KOPT-K1 (cell line): ENCODE results near the gene LPIN3.

ENCODE experiments used
- H3K27ac ChIP-seq: fragments of 200-600 bp; sonication (generic); 2 replicates; pipeline ENCODE4 v1.5.1; 2016; ENCODE audit warnings: antibody characterized with exemption, mild to moderate bottlenecking, low read depth, low read length; ENCODE audit not compliant: poor library complexity, severe bottlenecking
- H3K36me3 ChIP-seq: fragments of 200-600 bp; sonication (generic); 2 replicates; pipeline ENCODE4 v1.5.1; 2017; ENCODE audit warnings: antibody characterized with exemption, mild to moderate bottlenecking, low read length, moderate library complexity; ENCODE audit not compliant: insufficient read depth
- H3K9me3 ChIP-seq: fragments of 200-600 bp; sonication (generic); 2 replicates; pipeline ENCODE4 v1.5.1; 2017; ENCODE audit warnings: antibody characterized with exemption, low read length, mild to moderate bottlenecking; ENCODE audit not compliant: insufficient read depth, poor library complexity, severe bottlenecking

LPIN3 gene

DNA sequence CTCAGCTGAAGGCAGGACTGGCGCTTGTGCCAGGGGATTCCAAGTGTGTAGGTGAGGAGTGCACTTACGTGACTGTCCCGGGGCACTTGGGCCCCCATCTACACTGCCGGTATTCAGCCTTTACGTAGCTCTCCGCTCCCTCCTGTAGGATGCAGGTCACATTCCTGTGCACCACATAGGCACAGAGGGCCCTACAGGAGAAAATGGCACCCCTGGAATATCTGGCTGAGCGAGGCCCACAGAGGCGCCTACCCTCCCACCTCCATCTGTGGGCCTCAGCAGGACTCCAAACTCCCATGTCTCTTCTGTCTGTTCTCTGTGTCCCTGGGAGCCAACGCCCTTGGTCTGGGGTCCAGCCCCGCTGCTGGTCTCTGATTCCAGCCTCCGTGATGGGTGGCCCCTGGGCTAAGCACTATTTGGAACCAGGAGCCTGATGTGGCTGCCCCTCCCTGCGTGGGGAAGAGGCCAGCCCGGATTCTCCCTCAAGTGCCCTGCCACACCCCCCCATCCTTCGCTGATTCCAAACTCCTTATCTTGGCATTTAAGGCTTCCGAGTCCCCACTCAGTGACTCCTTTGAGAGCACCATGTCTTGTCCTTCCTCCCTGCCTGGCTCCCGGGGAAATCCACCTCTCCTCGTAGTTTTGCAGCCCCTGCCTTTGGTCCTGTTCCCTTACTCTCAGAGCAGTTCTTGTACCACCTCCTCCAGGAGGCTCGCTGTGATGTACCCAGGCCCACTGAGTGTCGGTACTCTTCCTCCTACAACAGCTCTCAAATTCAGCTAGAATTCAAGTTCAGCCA lies 24.5 kb downstream of the LPIN3 start:
- Histone ChIP-seq H3K27ac (no peak overlapping the region), H3K9me3 (no peaks in the 10 kb centered on the region), H3K36me3 (no peaks in the 10 kb centered on the region)

DNA sequence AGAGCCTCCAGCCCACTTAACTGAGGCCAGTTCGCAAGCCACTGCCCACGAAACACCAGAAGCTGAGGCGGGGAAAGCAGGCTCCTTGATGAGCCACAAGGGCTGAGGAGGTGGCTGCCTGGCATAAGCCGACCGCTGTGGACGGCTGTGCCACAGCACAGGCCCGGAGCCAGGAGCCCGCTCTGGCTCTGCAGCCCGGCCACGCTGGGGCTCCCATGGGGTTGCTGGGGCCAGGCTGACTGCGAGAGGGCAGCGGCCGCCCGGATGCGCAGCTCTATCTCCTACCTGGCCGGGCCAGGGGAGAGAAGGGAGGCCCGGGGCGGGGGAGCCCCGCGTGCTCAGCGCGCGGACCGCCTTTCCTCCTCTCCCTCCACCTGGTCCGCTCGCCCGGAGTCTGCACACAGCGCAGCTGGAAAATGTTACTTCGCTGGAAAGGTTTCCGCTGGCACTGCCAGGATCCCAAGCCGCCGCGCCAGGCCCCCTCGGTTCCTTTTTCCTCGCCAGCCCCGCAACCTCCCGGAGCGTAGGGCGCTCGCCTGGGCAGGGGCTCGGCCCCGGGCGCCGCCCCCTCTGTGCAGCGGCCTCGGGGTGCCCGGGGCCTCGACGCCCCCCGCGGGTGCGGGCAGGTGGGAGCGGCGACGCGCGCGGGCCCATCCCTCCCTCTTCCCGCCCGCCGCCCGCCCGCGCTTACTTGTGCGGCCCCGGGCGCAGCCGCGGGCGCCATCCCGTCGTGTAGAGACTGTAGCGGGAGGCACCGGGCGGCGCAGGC lies 25.3 kb downstream of the LPIN3 start:
- Histone ChIP-seq H3K36me3 (no peaks in the 10 kb centered on the region), H3K27ac (no peak overlapping the region), H3K9me3 (peaks cover 3% of the 10 kb centered on the region)

DNA sequence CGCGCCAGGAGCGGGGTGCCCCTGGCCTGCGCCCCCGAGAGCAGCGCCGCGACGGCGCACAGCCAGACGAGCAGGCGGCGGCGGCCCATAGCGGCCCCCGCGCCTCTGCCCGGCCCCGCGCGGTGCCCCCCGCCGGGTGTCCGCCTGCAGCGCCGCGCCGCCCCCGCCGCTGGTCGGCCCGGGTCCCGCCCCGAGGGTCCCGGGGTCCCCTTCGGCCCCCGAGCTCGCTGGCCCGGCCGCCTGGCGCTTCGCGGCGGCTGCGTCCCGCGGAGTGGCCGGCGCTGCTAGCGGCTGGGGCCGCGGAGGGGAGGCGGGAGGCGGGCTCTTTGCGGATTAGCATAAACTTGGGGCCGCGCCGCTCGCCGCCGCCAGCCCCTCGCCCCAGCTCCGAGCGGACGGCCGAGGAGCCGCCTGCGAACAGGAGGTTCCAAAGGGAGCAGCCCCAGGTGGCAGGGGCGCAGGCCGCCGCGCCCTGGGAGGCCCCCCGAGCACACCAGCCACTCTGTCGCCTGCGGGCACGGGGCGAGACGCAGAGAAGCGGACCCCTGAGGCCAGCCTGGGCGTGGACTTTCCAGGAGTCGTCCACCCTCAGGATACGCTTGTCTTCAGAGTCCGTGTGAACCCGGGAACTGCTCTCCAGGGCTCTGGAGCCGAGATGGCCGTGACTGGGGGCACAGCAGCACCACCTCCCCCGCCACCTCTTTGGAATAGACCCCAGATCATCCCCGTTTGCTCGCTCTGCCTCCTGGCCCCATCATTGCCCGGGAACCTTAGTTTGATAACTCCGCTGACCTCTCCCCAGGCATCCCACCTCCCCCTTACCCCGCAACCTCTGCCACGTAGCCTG lies 26.1 kb downstream of the LPIN3 start, which contains the start of gene EMILIN3:
EMILIN3 (minus strand) TSS at position 273 of the 847 bp plus-strand sequence; CDS start at position 89, 184 bp downstream.
- H3K9me3 ChIP-seq = peaks cover 11% of the 10 kb centered on the region
- H3K27ac ChIP-seq = no peak within 1 kb of the TSS
- no peaks in the 10 kb centered on the region for H3K36me3 ChIP-seq

DNA sequence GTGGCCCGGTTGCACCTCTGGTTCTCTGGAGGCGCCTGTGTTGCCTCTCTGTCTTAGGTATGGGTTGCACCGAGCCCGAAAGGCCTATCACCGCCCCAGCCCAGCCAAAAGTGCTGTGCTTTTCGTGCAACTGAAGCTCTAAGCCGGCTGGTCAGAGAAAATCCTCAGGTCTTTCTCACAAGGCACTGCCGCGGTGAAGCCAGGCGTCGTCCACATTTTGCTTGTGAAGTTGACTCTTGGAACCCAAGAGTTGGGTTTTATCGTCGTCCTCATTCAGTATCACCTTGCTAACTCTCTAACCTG lies 26.7 kb downstream of the LPIN3 start:
- Histone ChIP-seq H3K36me3 (no peaks in the 10 kb centered on the region), H3K9me3 (peaks cover 17% of the 10 kb centered on the region), H3K27ac (no peak overlapping the region)

DNA sequence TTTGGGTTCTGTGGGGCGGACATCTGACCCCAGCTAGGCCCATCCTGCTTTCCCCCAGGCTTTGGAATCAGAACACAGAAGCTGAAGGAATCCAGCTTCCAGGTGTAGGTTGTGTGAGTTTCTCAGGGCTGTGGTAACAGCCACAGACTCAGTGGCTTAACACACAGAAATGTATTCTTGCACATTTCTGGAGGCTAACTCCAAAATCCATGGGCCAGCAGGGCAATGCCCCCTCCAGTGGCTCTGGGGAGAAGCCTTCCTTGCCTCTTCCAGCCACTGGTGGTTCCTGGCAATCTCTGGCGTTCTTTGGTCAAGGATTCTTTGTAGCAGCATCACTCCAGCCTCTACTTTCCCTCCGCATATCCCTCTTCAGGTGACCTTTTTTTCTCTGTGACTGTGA lies 27.3 kb downstream of the LPIN3 start:
- Histone ChIP-seq H3K27ac (no peak overlapping the region), H3K36me3 (no peaks in the 10 kb centered on the region), H3K9me3 (peaks cover 22% of the 10 kb centered on the region)

DNA sequence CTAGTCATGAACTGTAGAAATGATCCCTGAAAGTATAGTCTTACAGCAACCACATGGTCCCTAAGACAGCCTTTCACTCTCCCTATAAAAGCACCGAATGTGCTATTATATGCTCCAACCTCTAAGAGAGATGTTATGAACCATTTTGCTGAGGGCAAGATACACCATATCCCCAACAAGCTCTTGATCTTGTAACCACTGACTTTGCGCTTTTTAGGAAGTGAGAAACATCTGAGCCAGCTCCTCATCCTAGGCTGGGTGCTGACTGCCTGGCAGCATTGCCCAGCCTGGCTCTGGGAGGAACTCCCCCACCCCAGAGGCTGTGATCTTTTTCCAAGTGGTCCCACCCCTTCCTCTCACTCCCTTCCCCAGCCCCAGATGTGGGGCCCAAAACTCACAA lies 29.1 kb downstream of the LPIN3 start:
- peaks cover 27% of the 10 kb centered on the region for H3K9me3 ChIP-seq
- no peak overlapping the region for H3K27ac ChIP-seq
- no peaks in the 10 kb centered on the region for H3K36me3 ChIP-seq

DNA sequence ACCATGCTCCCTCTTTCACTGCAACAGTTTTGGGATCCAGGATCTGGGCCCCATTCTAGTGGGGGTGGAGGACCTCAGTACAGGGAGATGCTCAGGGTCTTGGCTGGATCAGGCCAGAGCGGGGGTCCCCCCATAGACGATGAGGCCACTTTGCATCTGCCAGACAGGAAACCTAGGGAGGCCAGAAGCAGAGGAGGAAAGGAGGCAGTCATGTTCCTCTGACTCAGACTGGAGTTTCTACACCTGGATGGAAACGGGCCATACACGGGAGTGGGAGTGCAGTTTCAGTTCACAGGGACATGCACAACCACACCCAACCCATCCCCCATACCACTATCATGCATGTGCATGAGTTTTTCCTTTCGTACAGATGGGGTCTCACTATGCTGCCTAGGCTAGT lies 29.6 kb downstream of the LPIN3 start:
- Histone ChIP-seq H3K27ac (no peak overlapping the region), H3K9me3 (peaks cover 27% of the 10 kb centered on the region), H3K36me3 (no peaks in the 10 kb centered on the region)

DNA sequence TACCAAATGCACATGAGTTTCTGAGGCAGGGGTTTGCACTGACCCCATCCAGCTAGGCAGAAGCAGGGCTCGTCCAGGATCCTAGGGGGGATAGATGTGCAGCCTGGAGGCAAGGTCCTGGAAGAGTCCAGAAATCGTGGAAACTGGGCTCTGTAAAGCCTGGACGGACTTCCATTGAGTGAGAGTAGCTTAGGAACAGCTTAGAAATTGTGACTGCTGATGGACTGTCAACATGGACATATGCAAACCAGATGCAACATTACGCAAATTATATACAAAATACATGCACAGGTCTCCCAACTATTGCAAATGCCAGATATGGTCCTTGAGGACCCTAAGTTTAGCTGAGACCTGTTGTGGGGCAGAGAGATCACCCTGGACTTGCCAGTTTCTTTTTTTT lies 30.8 kb downstream of the LPIN3 start:
- Histone ChIP-seq H3K9me3 (peaks cover 27% of the 10 kb centered on the region), H3K36me3 (no peaks in the 10 kb centered on the region), H3K27ac (no peak overlapping the region)

DNA sequence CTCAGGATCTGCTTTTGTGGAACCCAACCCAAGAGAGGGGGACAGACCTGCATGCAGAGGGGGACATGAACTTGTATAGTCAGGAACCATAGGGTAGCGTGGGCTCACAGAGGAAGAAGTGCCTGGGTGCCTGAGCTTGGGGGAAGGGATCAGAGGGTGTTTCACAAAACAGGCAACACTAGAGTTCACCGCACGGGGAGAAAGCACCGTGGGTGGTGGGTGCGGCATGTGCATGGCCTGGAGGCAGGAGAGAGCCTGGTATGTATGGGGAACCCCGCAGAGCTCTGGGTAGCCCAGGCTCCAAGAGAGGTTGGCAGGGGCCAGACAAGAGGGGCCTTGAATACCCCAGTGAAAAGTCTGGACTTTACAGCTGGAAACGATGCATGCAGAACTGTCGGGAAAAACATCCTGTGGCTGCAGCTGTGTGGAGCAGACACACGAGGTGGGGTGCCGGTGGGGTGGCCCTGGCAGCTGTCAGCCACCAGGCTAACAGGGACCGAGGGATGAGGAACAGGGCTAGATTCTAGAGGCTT lies 32.7 kb downstream of the LPIN3 start:
- no peaks in the 10 kb centered on the region for H3K36me3 ChIP-seq
- peaks cover 27% of the 10 kb centered on the region for H3K9me3 ChIP-seq
- no peak overlapping the region for H3K27ac ChIP-seq

DNA sequence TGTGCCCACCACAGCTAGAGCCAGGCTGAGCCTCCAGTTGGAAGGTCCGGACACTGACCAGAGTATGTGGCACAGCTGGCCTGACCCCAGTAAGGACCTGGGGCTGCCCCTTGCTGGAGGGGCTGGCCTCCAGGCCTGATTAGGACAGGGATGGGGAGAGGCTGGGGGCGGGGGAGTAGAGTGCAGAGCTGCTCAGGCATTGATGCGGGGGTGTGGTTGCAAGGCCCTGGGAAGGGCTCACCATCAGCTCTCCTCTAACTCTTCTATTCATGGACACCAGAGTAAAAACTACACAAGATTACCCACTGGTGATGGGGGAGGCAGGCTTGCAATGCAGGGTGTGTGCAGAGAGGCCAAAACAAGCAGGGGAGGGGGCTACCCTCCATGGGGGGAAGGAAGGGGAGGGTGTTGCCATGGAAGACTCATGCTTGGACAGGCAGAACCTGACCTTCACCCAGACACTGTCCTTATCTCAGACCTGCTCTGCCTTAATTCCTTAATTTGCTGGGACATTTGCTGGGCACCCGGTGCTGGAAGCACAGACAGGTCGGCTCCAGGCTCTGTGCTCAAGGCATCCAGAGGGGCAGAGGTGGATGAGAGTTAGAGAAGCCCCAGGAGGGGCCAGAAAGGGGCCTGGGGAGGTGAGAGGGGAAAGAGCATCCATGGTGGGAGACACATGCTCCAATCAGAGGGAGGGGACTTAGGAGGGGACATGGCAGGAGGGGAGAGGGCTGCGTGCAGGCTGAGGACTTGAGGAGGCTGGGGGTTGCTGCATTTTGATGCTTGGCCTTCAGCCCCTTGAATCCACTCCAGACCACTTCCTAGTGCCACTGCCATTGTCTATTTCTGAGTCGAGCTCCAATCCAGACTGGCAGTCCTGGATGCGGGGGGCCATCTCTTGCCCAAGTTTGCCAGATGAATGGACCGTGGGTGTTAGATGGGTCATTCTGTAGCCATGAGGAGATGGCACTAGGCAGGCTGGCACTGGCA lies 33.6 kb downstream of the LPIN3 start:
- H3K27ac ChIP-seq = no peak overlapping the region
- H3K36me3 ChIP-seq = no peaks in the 10 kb centered on the region
- H3K9me3 ChIP-seq = peaks cover 27% of the 10 kb centered on the region

DNA sequence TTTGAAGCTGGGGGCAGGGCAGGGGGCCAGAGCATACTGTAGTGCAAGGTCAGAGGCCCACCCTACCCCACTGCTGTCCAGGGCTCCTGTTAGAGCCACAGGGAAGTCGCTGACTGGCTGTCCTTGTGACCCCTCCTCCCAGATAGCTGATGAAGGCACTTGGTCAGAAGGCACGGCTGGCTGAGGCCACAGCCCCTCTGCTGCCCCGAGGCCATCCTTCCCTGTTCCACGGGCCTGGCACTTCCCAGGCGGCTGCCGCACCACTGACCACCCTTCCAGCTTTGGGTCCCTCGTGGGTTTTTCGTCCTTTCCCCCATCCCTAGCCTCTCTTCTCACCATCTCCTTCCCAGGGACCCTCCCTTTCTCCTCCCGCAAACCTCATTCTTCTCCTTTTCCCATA lies 35.2 kb downstream of the LPIN3 start:
- Histone ChIP-seq H3K27ac (no peak overlapping the region), H3K36me3 (no peaks in the 10 kb centered on the region), H3K9me3 (peaks cover 26% of the 10 kb centered on the region)

DNA sequence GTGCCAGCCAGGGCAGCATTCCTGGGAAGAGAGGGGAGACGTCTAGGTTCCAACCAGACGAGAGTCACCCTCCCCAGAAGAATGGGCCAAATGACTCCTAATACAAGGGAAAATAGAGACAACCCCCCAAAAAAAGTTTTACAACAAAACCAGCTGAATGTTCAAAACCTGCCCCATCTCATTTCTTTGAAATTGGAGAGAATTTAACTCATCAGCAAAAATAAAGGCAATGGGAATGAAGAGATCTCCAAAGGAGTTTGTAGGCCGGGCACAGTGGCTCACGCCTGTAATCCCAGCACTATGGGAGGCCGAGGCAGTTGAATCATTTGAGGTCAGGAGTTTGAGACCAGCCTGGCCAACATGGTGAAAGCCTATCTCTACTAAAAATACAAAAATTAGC lies 35.7 kb downstream of the LPIN3 start:
- H3K9me3 ChIP-seq = peaks cover 20% of the 10 kb centered on the region
- no peak overlapping the region for H3K27ac ChIP-seq
- H3K36me3 ChIP-seq = no peaks in the 10 kb centered on the region

DNA sequence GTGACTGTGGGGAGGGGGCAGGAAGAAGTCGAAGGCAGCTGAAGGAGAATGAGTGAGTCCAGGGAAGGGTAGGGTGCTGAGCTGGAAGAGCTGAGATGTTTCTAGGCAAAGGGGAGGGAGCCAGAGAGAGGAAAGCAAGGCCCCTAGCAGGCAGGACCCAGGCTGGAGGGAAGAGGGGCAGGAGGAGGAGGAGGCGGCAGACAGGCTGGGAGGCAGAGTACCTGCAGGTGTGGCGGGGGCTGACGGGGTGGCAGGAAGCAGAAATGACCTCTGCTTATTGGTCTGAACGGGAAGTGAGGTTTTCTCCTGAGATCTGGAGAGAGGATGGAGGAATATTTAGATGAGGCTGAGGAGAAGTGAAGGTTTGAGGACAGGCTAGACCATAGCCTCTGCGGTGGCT lies 36.7 kb downstream of the LPIN3 start:
- no peak overlapping the region for H3K27ac ChIP-seq
- H3K9me3 ChIP-seq = peaks cover 11% of the 10 kb centered on the region
- no peaks in the 10 kb centered on the region for H3K36me3 ChIP-seq

DNA sequence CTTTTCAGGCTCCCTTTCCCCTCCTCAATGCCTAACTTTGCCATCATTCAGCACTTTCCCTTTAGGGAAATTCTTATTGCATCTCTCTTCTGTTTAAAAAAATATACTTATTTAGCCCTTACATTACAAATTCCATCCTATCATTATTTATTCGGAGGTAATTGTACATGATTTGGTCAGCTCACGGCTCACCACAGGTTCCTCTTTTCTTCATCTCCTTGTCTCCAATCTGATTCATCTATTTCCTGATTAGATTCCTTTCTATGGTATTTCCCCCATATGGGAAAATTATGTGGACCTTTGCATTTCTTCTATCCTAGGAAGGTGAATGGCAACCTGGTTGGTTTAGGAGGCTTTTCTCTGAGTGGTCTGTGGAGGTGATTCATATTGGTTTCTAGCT lies 38.9 kb downstream of the LPIN3 start:
- Histone ChIP-seq H3K36me3 (no peaks in the 10 kb centered on the region), H3K9me3 (no peaks in the 10 kb centered on the region), H3K27ac (no peak overlapping the region)
